ENCODE data around the gene F8. TPM values are rescaled to one million over a fixed set of nuclear protein-coding genes. Genes with fewer than 3 reads are reported as not detected.
"Not testable (repeated sequence)": the region's sequence is repeated elsewhere in the genome, so short reads cannot be mapped to it uniquely, and the experiment has no call there.

F8 gene
- total and polyA plus RNA-seq, 9 of the 15 experiments (the other 6 are each of a cell fraction or from before 2014, with no cell fraction given), result 0.41 to 3.8 (median 0.91) TPM

- H3K79me2 ChIP-seq (ENCODE audit: control insufficient read depth, insufficient read depth, low read length); ATAC-seq; H3K4me2 ChIP-seq (ENCODE audit: insufficient read depth, low read length); DNase-seq (ENCODE audit: extremely low read depth in 1 of 4, low spot score in 3 of 4); FAIRE-seq; H3K9ac ChIP-seq (ENCODE audit: insufficient read depth in 1 of 2, low read depth in 2 of 2, low read length in 2 of 2); H3K36me3 ChIP-seq (ENCODE audit: control insufficient read depth, insufficient read depth, low read length); H3K27me3 ChIP-seq (ENCODE audit: control insufficient read depth in 2 of 2, insufficient read depth in 2 of 2, low read length in 2 of 2); POLR2A ChIA-PET; H3K27ac ChIP-seq (ENCODE audit: extremely low read depth, low read depth, low read length); BruUV-seq (replicated peaks); CTCF ChIA-PET (ENCODE audit: low intra/inter-chr PET ratio); intact Hi-C loops (cut with micrococcal nuclease); H3K9me3 ChIP-seq (replicated peaks; ENCODE audit: control insufficient read depth, insufficient read depth, low read depth, low read length); H4K20me1 ChIP-seq (replicated peaks; ENCODE audit: control insufficient read depth, insufficient read depth, low read length); in situ Hi-C loops (cut with MboI); H3K4me1 ChIP-seq (replicated peaks in 1 of 2; ENCODE audit: control insufficient read depth in 2 of 2, insufficient read depth in 2 of 2, low read length in 2 of 2); H3K9me1 ChIP-seq (ENCODE audit: control insufficient read depth, insufficient read depth, low read length); H3K4me3 ChIP-seq; H2AFZ ChIP-seq (ENCODE audit: low read depth, low read length): not testable (repeated sequence)
- 51% methylated on average over 3 of the region's 4 CpGs for WGBS (ENCODE audit: insufficient coverage, low coverage, missing lambda C conversion rate)
- TF ChIP-seq BCOR (IDR thresholded peaks at IDR 0.05) (peak; percentile 70), ZNF146 (CRISPR knock-in tag; IDR thresholded peaks at IDR 0.05; ENCODE audit: unreplicated experiment) (peak; percentile 86)
Observed at GRCh38 chrX:154910048-154910447, 112.5 kb downstream of the F8 start.

DNA sequence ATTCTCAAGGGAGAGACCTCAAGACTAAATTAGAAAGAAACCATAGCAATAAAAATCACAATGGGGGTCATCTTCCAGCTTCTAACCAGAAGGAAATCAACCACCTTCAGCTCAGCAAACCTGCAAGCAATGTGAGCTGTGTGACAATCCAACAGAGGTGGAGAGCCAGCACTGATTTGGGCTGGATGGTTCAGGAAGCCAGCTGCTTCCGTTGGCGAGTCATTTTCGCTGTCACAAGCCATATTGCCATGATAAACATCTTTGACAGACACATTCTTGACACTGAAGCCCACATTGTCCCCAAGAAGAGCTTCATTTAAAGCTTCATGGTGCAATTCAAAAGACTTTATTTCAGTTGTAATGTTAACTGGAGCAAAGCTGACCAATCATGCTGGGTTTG, 113.7 kb downstream of the F8 start:
- H3K79me2 ChIP-seq (ENCODE audit: control insufficient read depth, insufficient read depth, low read length), result no peaks in the 10 kb centered on the region
- in situ Hi-C loops (cut with MboI), result no loop called here
- no peaks in the 10 kb centered on the region for H3K36me3 ChIP-seq (ENCODE audit: control insufficient read depth, insufficient read depth, low read length)
- no peak overlapping the region for H3K4me3 ChIP-seq
- no peak for ATAC-seq
- no peak overlapping the region for H3K4me2 ChIP-seq (ENCODE audit: insufficient read depth, low read length)
- H3K4me1 ChIP-seq (replicated peaks in 1 of 2; ENCODE audit: control insufficient read depth in 2 of 2, insufficient read depth in 2 of 2, low read length in 2 of 2), result no peaks in the 10 kb centered on the region
- TF ChIP-seq MYBL2 (IDR thresholded peaks at IDR 0.05; ENCODE audit: low read depth) (no peak), MYBL2 (CRISPR knock-in tag; IDR thresholded peaks at IDR 0.05; ENCODE audit: borderline replicate concordance) (no peak), HLTF (IDR thresholded peaks at IDR 0.05) (no peak), DEAF1 (CRISPR knock-in tag; IDR thresholded peaks at IDR 0.05) (no peak), PKNOX1 (IDR thresholded peaks at IDR 0.05) (peak; percentile 21; the same call in 1 of the 2 replicates)
- TF ChIP-seq, protein P1, sequence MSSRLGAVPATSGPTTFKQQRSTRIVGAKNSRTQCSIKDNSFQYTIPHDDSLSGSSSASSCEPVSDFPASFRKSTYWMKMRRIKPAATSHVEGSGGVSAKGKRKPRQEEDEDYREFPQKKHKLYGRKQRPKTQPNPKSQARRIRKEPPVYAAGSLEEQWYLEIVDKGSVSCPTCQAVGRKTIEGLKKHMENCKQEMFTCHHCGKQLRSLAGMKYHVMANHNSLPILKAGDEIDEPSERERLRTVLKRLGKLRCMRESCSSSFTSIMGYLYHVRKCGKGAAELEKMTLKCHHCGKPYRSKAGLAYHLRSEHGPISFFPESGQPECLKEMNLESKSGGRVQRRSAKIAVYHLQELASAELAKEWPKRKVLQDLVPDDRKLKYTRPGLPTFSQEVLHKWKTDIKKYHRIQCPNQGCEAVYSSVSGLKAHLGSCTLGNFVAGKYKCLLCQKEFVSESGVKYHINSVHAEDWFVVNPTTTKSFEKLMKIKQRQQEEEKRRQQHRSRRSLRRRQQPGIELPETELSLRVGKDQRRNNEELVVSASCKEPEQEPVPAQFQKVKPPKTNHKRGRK (tag; IDR thresholded peaks at IDR 0.05), result no peak
- H4K20me1 ChIP-seq (replicated peaks; ENCODE audit: control insufficient read depth, insufficient read depth, low read length), result no peaks in the 10 kb centered on the region
- ChIA-PET POLR2A (no interaction called here), CTCF (ENCODE audit: low intra/inter-chr PET ratio) (no interaction called here)
- 0% methylated on average over 3 of the region's 3 CpGs for WGBS (ENCODE audit: insufficient coverage, low coverage, missing lambda C conversion rate)
- FAIRE-seq, result no peak
- H3K9ac ChIP-seq (ENCODE audit: insufficient read depth in 1 of 2, low read depth in 2 of 2, low read length in 2 of 2), result no peak overlapping the region
- intact Hi-C loops (cut with micrococcal nuclease), result no loop called here
- no TSS peak for BruUV-seq (replicated peaks)
- no peak for DNase-seq (ENCODE audit: extremely low read depth in 1 of 4, low spot score in 3 of 4)
- no peaks in the 10 kb centered on the region; the same call in 1 of the 2 replicates for H3K9me3 ChIP-seq (replicated peaks; ENCODE audit: control insufficient read depth, insufficient read depth, low read depth, low read length)
- no peaks in the 10 kb centered on the region for H3K27me3 ChIP-seq (ENCODE audit: control insufficient read depth in 2 of 2, insufficient read depth in 2 of 2, low read length in 2 of 2)
- no peaks in the 10 kb centered on the region for H3K9me1 ChIP-seq (ENCODE audit: control insufficient read depth, insufficient read depth, low read length)
- no peak overlapping the region for H3K27ac ChIP-seq (ENCODE audit: extremely low read depth, low read depth, low read length)
- no peak overlapping the region for H2AFZ ChIP-seq (ENCODE audit: low read depth, low read length)

Measured in K562 (cell line).